MM.1S (cell line): ENCODE data around the gene SEPTIN10.

Experiments
- DNase-seq: peaks from one replicate; pipeline ENCODE4 v3.0.0-alpha.2; 2015
- H2AFZ ChIP-seq: fragments of 300-600 bp; sonication (generic); 2 replicates; pipeline ENCODE4 v1.6.0; 2016; ENCODE audit warnings: antibody characterized with exemption, low read length
- H3F3A ChIP-seq: fragments of 300-600 bp; sonication (generic); 2 replicates; pipeline ENCODE4 v1.6.1; 2016; ENCODE audit warnings: mild to moderate bottlenecking, antibody characterized with exemption, low read length, moderate library complexity, mixed read lengths; ENCODE audit not compliant: insufficient read depth
- H3K27ac ChIP-seq: fragments of 300-600 bp; sonication (generic); 2 replicates; pipeline ENCODE4 v1.5.1; 2016; ENCODE audit warnings: mild to moderate bottlenecking, low read length
- H3K27me3 ChIP-seq: fragments of 300-600 bp; sonication (generic); replicated peaks from 2 replicates; pipeline ENCODE4 v1.6.0; 2016; ENCODE audit warnings: low read length; ENCODE audit not compliant: insufficient read depth
- H3K36me3 ChIP-seq: fragments of 300-600 bp; sonication (generic); replicated peaks from 2 replicates; pipeline ENCODE4 v1.6.1; 2016; ENCODE audit warnings: mild to moderate bottlenecking, low read length, mixed read lengths; ENCODE audit not compliant: insufficient read depth
- H3K4me1 ChIP-seq: fragments of 300-600 bp; sonication (generic); 2 replicates; pipeline ENCODE4 v1.6.1; 2016; ENCODE audit warnings: low read length, mixed read lengths
- H3K4me2 ChIP-seq: fragments of 300-600 bp; sonication (generic); 2 replicates; pipeline ENCODE4 v1.6.0; 2016; ENCODE audit warnings: low read depth, low read length
- H3K4me3 ChIP-seq: fragments of 300-600 bp; sonication (generic); 2 replicates; pipeline ENCODE4 v1.5.1; 2016; ENCODE audit warnings: low read length, mixed read lengths
- H3K79me2 ChIP-seq: fragments of 300-600 bp; sonication (generic); 2 replicates; pipeline ENCODE4 v1.6.1; 2016; ENCODE audit warnings: mixed run types, low read length, mixed read lengths
- H3K9ac ChIP-seq: fragments of 300-600 bp; sonication (generic); 2 replicates; pipeline ENCODE4 v1.6.1; 2016; ENCODE audit warnings: low read length, mixed read lengths
- H3K9me2 ChIP-seq: fragments of 300-600 bp; sonication (generic); replicated peaks from 2 replicates; pipeline ENCODE4 v1.6.1; 2016; ENCODE audit warnings: mild to moderate bottlenecking, low read length, mixed read lengths; ENCODE audit not compliant: insufficient read depth
- H3K9me3 ChIP-seq: fragments of 300-600 bp; sonication (generic); replicated peaks from 2 replicates; pipeline ENCODE4 v1.6.1; 2016; ENCODE audit warnings: mild to moderate bottlenecking, low read length, mixed read lengths; ENCODE audit not compliant: insufficient read depth
- H4K20me1 ChIP-seq: fragments of 300-600 bp; sonication (generic); 2 replicates; pipeline ENCODE4 v1.6.1; 2016; ENCODE audit warnings: mild to moderate bottlenecking, low read length, moderate library complexity, mixed read lengths; ENCODE audit not compliant: insufficient read depth
- CTCF ChIP-seq: fragments of 300-600 bp; sonication (generic); IDR thresholded peaks from 2 replicates; pipeline ENCODE4 v1.5.1; 2016; ENCODE audit warnings: antibody characterized with exemption, low read length, mixed read lengths
- EZH2 ChIP-seq: fragments of 300-600 bp; sonication (generic); optimal IDR thresholded peaks from 2 replicates; pipeline ENCODE3; 2017; ENCODE audit warnings: low read depth, mild to moderate bottlenecking, antibody characterized with exemption, low read length, mixed read lengths
- EZH2phosphoT487 ChIP-seq: fragments of 300-600 bp; sonication (generic); IDR thresholded peaks from 2 replicates; pipeline ENCODE4 v1.6.1; 2018; ENCODE audit warnings: antibody characterized with exemption, low read length

Gene SEPTIN10

GRCh38 chr2:109613922-109614714, at the start of gene SEPTIN10, which contains the start of gene SOWAHC:
Gene SEPTIN10 (minus strand): TSS chr2:109613966. CDS start chr2:109613827, 139 bp downstream.
Gene SOWAHC (plus strand): TSS chr2:109614364. CDS start chr2:109614490, 126 bp downstream.
- H3K9me2 ChIP-seq: no peaks in the 10 kb centered on the region
- H3K4me3 ChIP-seq: peak within 1 kb of the TSS; percentile 95
- peak; percentile 95 for DNase-seq
- H4K20me1 ChIP-seq: no peaks in the 10 kb centered on the region
- peak within 1 kb of the TSS; percentile 48; the same call in 1 of the 2 replicates for H2AFZ ChIP-seq
- H3K4me2 ChIP-seq: peak within 1 kb of the TSS; percentile 81
- H3K36me3 ChIP-seq: no peaks in the 10 kb centered on the region
- H3K9ac ChIP-seq: peak within 1 kb of the TSS; percentile 91
- H3K4me1 ChIP-seq: peaks cover 47% of the 10 kb centered on the region
- TF ChIP-seq CTCF (no peak), EZH2phosphoT487 (no peak), EZH2 (no peak)
- H3K79me2 ChIP-seq: peaks cover 72% of the 10 kb centered on the region
- H3K27me3 ChIP-seq: no peaks in the 10 kb centered on the region
- H3F3A ChIP-seq: peaks cover 39% of the 10 kb centered on the region
- H3K9me3 ChIP-seq: no peaks in the 10 kb centered on the region
- peak within 1 kb of the TSS; percentile 81 for H3K27ac ChIP-seq

GRCh38 chr2:109662889-109663288, 49.1 kb upstream of the SEPTIN10 start:
- Histone ChIP-seq H3K27me3 (no peaks in the 10 kb centered on the region), H2AFZ (no peak overlapping the region), H3K27ac (no peak overlapping the region), H3K36me3 (no peaks in the 10 kb centered on the region), H3K4me1 (no peaks in the 10 kb centered on the region), H4K20me1 (no peaks in the 10 kb centered on the region), H3K79me2 (no peaks in the 10 kb centered on the region), H3K4me2 (no peak overlapping the region), H3F3A (no peaks in the 10 kb centered on the region), H3K9me2 (no peaks in the 10 kb centered on the region), H3K4me3 (no peak overlapping the region), H3K9me3 (no peaks in the 10 kb centered on the region), H3K9ac (no peak overlapping the region)
- TF ChIP-seq CTCF (peak; percentile 59), EZH2 (no peak), EZH2phosphoT487 (no peak)
- DNase-seq: peak; percentile 50

GRCh38 chr2:109660046-109660860, 46.5 kb upstream of the SEPTIN10 start:
- Histone ChIP-seq H3K79me2 (no peaks in the 10 kb centered on the region), H4K20me1 (no peaks in the 10 kb centered on the region), H3K27me3 (no peaks in the 10 kb centered on the region), H3K4me1 (no peaks in the 10 kb centered on the region), H3K9ac (no peak overlapping the region), H3K9me3 (no peaks in the 10 kb centered on the region), H3F3A (no peaks in the 10 kb centered on the region), H3K9me2 (no peaks in the 10 kb centered on the region), H3K27ac (no peak overlapping the region), H3K4me3 (no peak overlapping the region), H3K4me2 (no peak overlapping the region), H2AFZ (no peak overlapping the region), H3K36me3 (no peaks in the 10 kb centered on the region)
- peak; percentile 7 for DNase-seq
- no peak for TF ChIP-seq CTCF
- TF ChIP-seq EZH2phosphoT487: no peak
- no peak for TF ChIP-seq EZH2
